ENCODE results near the gene CXCL3.

Gene CXCL3

DNA sequence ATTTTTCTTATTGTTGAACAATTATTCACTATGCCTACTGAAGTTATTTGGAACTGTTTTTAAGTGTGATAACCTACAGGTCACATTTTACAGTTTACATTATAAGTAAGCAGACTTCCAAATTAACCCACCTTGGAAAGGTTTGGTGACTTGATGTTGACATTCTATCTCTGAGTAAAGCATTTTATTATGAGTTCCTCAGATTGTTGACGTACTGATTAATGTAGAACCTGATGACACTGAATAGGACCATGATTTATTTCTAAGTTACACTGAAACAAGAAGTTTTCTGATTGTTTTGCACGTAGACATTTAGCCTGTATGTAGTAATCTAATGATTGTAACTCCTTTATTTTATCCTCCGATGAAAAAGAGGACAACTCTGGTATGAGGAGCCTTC lies 17.0 kb upstream of the CXCL3 start:
- DNase-seq (ENCODE audit: low read depth in 2 of 2, low spot score in 1 of 2): no peak

DNA sequence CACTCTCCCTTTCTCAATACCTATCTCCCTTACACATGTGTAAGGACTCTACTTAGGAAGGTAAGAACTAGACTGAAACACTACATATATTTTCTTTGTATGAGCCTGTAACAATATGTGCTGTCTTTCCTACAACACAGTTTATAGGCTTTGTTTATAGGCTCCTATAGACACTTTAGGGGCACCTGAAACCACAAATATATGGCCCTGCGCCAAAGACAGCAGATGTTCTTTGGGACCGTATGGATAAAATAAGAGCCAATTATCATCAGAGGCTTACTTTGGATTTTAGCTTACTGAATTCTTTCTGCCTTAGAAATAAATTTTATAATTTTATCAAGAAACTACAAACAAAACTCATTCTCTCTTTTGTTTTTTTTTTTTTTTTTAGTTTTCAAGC lies 16.6 kb upstream of the CXCL3 start:
- no peak for DNase-seq (ENCODE audit: low read depth in 2 of 2, low spot score in 1 of 2)

DNA sequence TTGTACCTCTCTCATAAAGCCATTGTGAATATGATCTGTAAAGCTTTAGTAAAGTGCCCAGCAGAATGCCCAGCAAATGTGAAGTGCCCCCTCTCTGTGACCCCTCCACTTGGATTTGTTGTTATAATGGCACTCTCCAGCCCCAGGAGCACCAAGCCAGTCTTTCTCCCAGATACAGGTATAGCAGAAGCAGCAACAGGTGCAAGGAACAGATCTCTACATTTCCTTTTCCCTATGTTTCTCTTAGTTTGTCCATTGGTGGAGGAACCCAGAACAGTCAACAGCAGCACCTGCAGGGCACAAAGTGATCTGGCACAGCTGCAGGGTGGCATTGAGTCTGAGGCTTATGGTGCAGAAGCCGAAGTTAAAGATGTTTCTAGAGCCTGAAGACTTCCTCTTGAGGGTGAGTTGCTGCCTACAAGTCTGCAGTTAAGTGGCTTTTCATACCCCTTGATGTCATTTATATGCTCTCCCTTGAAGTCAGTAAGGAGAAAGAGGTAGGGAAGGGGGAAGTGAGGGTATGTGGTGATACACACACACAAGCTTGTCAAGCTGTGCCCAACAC lies 16.1 kb upstream of the CXCL3 start:
- DNase-seq (ENCODE audit: low read depth in 2 of 2, low spot score in 1 of 2): no peak

DNA sequence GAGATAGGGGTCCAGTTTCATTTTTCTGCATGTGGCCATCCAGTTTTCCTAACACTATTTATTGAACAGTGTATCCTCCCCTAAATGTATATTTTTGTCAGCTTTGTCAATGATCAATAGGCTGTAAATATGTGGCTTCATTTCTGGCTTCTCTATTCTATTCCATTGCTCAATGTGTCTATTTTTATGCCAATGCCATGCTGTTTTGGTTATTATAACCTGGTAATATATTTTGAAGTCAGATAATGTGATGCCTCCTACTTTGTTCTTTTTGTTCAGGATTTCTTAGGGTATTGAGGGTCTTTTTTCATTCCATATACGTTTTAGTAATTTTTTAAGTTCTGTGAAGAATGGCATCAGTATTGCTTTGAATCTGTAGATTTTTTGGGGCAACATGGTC lies 8.7 kb upstream of the CXCL3 start:
- no peak for DNase-seq (ENCODE audit: low read depth in 2 of 2, low spot score in 1 of 2)

DNA sequence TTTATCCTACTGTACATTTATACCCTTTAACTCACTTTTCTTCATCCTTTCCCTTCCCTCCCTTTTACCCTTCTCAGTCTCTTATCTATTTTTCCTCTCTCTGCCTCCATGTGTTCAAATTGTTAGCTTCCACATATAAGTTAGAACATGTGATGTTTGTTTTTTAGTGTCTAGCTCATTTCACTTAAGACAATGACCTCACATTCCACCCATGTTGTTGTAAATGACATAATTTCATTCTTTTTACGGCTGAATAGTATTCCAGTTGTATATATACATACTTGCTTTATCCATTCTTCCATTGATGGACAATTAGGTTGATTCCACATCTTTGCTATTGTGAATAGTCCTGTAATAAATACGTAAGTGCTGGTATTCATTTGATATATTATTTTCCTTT lies 7.3 kb upstream of the CXCL3 start:
- DNase-seq (ENCODE audit: low read depth in 2 of 2, low spot score in 1 of 2): no peak

DNA sequence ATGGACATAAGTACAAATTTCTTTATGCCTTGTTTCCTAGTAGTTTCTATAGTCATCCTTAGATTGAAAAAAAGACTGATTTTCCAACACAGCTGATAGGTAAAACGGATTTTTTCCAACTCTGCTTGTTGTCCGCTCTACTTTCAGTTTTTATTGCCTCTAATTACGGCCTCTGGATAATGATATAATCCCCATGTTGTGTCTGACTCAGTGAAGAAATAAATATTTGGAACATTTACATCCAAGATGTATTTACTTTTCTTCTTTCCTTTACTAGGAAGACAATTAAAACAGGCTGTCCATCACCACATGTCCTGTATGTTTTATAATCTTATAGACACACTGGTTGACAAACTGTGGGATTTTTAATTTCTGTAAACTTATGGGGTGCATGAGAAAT lies 6.8 kb upstream of the CXCL3 start:
- DNase-seq (ENCODE audit: low read depth in 2 of 2, low spot score in 1 of 2): no peak

DNA sequence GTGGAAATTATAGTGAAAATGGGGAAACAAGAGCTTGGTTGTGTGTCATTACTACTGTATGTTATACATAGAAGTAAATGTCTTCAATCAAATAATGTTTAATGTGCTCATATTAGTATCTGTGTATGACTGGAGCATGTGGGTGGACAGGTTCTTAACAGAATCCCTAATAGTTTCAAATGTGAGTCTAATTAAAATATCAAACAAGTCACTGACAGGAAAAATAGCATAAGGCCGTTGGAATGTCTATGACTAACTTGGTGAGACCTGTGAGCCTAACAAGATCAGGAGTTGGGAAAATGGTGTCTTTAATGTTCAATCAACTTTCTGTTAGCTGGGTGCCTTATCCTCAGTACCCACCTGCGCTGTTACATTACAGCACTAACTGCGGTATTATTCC lies 6.2 kb upstream of the CXCL3 start:
- DNase-seq (ENCODE audit: low read depth in 2 of 2, low spot score in 1 of 2): no peak

DNA sequence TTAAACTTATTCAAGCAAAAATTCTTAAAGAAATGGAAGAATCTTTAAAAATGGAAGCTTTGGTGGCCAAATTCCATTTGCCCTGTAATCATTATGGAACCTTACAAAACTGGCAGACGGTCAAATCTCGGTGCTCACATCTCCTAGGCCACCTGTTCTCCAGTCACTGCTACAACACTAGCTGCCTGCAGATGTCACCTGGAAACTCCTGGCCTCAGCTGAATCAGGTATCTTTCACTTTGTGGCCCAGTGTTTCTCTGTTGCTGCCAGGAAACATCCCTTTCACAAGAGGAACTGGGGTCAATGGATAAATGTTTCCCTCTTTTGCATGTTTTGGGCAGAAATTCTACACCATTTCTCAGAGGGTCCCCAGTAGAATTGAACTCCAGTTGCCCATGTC lies 4.2 kb upstream of the CXCL3 start:
- DNase-seq (ENCODE audit: low read depth in 2 of 2, low spot score in 1 of 2): no peak

DNA sequence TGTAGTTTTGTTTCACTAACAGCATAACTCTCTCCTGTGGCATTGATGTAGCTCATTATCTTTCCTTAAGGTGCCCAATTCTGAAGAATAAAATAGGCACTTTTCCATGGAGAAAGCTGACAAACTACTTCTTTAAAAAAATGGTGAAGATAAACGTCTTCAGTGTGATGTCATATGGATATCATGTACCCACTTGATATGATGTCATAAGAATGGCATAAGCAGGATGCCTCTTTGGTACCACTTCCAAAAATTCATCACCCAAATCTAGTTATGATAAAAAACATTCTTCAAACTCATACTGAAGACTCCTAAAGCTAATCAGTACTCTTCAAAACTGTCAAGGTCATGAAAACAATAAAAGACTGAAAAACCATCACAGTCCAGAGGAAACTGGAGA lies 2.9 kb upstream of the CXCL3 start:
- no peak for DNase-seq (ENCODE audit: low read depth in 2 of 2, low spot score in 1 of 2)

DNA sequence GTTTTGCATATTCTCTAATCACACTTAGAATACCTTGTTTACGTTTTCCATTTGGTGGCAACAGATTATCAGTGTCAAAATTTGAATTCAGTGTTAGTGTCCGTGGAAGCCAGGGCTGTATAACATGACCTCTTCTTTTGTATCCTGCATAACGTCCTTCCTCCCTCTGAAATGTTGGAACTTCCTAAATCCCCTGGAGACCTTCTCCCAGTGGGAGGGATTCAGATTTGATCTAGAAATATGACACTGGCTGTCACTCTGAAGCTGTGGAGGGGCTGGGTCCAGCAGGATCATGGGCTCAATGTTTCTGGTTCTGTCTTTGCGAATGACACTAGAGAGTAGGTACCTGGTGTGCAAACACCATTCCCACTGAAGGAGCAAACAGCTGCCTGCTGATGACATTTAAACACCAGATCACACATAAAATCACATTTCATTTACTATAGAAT lies 850 bp upstream of the CXCL3 start:
- DNase-seq (ENCODE audit: low read depth in 2 of 2, low spot score in 1 of 2): no peak

DNA sequence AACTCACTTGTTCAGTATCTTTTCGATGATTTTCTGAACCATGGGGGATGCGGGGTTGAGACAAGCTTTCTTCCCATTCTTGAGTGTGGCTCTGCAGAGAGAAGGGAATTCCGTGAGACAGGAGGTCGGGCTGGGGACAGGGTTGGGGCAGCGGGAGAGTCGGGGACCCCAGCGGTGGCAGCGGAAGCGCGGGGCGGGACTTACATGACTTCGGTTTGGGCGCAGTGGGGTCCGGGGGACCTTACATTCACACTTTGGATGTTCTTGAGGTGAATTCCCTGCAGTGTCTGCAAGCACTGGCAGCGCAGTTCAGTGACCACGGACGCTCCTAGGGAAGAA lies 434 bp downstream of the CXCL3 start:
- DNase-seq (ENCODE audit: low read depth in 2 of 2, low spot score in 1 of 2): no peak

DNA sequence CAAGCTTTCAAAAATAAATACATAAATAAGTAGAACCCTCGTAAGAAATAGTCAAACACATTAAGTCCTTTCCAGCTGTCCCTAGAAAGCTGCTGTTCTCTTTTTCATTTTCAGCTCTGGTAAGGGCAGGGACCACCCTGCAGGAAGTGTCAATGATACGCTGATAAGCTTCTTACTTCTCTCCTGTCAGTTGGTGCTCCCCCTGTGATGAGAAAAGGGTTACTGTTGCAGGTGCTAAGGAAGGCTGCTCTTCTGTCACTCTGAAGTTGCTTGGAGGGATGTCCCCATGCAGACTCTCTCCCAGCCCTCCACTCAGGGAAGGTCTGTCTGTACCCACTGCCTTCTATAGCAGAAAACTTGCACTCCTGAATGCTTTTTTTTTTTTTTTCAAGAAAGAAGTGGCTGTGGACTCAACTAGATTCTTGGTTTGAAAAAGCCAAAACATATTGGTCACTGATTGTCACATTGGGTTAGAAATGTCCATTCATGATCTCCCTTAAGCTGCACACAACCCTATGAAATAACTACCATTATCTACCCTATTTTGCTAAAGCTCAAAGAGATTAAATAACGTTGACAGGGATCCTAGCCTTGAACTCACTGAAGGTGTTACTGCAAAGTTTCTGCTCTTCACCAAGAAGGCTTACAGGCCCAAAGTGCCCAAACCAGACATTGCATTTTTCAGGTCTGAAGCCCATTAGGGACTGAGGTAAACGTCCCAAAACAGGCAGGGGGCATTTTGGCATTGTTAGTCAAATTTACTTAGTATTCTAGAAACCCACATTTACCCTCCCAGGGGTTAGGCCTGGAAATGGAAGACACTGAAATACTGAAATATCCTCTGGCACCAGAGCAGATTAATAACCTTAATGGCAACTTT lies 1.2 kb downstream of the CXCL3 start:
- no peak for DNase-seq (ENCODE audit: low read depth in 2 of 2, low spot score in 1 of 2)

DNA sequence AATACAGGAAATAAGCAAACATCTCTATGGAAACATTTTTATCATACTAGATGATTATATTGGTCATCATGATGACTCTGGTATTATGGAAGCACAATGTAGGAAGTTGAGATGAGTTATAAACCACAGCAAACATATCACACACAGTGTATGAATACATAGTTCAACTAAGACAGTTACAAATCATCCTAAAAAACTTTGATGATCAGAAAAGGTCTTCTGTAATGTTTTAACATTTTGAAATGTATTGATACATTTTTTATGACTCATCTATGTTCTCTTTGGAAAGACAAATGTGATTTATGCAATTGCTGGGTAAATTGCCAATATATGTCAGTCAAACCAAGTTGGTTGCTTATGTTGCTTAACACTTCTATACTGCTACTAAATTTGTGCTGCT lies 4.8 kb downstream of the CXCL3 start:
- no peak for DNase-seq (ENCODE audit: low read depth in 2 of 2, low spot score in 1 of 2)

DNA sequence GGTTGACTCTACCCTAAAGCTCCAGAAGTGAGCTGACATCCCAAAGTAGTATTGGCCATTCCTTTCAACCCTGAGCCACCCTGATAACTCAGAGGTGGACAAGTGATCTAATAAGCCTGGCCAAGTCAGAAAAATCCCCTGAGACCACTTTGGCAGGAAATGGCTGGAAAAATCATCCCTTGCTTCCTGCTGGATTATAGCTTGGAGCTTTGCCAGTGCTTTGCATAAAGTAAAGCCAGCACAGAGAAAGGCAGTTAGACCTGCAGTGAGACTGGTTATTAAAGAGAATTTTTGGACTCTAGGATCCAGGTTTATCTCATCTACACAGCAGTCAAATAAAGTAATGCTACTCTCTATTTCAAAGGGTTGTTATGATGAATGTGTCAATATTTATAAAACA lies 6.4 kb downstream of the CXCL3 start:
- DNase-seq (ENCODE audit: low read depth in 2 of 2, low spot score in 1 of 2): no peak

DNA sequence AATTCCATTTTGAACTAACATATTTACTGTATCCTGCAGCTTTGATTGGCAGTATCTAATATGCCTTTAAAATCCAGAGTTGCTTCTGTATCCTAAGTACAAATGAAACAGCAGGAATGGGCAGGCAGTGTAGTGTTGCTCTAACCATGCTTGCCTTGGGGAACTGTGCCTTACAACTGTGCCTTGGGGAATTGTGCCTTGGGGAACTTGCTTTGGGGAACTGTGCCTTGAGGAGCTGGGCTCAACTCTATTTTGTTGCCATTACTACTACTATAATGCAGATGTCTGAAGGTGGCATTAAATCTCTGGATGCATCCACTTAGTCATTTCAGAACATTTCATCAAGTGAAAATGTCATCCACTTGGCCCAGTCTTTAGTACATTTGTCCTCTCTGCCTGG lies 6.9 kb downstream of the CXCL3 start:
- no peak for DNase-seq (ENCODE audit: low read depth in 2 of 2, low spot score in 1 of 2)

DNA sequence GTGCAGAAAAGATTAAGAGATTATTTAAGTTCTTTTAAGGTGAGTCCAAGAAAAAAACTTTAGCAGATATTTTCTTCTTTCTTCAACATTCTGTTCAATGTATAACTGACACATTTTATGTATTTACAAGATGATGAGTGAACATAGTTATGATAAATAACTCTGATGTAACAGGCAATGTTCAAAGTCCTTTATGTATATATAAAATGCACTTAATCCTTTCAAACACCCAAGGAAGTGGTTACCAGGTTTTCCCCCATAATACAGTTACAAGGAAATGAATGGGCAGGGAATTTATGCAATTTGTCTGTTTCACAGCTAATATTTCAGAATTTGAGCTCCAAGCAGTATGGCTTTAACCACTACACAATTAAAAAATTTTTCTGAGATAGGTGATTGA lies 8.2 kb downstream of the CXCL3 start:
- no peak for DNase-seq (ENCODE audit: low read depth in 2 of 2, low spot score in 1 of 2)

DNA sequence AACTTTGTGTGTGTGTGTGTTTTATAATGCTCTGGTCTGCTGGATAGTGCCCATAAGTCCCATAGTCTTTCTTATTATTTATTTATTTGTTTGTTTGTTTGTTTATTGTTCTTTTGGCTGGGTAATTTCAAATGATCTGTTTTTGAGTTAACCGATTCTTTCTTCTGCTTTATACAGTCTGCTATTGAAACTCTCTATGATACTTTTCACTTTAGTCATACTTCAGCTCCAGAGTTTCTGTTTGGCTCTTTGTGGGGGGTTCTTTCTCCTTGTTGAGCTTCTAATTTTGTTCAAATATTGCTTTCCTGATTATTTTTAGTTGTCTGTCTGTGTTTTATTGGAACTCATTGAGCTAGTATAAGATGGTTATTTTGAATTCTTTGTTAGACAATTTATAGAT lies 10.0 kb downstream of the CXCL3 start:
- DNase-seq (ENCODE audit: low read depth in 2 of 2, low spot score in 1 of 2): no peak

DNA sequence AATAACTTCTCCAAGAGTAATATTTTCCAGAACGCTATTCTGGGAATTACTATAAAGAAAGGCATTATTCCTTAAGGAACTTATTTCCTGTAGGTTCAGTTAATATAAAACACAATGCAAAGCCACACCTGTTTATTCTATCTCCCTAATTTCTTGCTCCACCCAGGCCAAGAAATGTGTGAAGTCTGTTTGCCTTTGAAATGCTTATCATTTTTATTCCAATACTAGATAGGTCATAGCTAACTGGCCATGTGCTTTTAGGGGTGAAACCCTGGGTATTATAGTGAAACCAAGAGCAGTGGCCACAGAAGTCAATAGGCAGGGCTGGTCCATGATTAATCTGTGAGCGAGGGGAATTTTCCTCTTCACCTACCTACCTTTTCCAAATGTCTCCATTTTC lies 14.8 kb downstream of the CXCL3 start:
- no peak for DNase-seq (ENCODE audit: low read depth in 2 of 2, low spot score in 1 of 2)

DNA sequence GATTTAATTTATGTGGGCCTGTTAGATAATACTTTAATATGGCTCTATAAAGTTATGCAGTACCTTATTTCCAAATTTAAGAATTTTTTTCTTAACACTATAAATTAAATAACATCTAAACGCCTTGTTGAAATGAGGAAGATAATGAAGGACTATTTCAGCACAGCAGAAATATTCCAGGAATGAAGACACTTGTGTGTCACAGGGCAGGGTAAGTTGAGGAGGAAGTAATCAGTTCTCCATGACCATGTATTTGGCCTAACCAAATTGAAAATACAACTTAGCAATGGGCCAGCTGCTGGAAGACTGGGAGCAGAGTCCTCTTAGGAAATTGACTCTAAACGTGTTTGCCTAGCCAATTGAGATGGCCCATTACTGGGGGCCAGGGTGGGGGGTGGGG lies 16.9 kb downstream of the CXCL3 start:
- DNase-seq (ENCODE audit: low read depth in 2 of 2, low spot score in 1 of 2): no peak

DNA sequence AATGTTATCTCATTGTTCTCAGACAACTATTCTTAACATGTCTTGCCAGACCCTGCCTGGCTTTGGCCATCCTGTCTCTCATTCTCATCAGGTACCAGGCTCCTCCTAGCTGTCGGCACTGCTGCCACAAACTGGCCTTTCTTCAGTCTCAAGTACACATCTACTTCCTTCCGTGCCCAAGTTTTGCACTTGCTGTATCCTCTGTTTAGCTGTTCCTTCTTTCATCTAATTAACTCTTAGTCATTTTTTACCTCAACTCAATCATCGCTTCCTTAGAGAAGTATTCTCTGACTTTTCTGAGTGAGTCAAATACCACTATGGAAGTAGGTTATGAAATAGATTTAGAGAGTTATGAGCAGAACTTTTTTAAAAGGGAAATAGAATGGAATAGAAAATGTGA lies 19.7 kb downstream of the CXCL3 start:
- no peak for DNase-seq (ENCODE audit: low read depth in 2 of 2, low spot score in 1 of 2)

DNA sequence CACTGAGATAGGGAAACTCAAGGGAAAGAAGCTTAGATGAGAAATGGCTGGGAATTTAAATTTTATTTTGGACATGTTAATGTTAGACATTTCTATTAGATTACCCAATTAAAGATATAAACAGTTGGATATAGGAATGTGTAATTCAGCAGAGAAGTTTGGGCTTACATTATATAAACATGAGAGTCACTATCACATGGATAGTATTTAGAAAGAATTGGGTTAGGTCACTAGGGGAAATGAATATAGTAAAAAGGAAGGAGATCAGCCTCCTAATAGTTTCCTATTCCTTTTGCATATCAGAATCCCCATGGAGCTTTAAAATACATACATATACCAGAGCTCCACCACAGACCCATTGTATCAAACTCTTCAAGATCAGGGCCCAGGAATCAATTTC lies 20.4 kb downstream of the CXCL3 start:
- DNase-seq (ENCODE audit: low read depth in 2 of 2, low spot score in 1 of 2): no peak

DNA sequence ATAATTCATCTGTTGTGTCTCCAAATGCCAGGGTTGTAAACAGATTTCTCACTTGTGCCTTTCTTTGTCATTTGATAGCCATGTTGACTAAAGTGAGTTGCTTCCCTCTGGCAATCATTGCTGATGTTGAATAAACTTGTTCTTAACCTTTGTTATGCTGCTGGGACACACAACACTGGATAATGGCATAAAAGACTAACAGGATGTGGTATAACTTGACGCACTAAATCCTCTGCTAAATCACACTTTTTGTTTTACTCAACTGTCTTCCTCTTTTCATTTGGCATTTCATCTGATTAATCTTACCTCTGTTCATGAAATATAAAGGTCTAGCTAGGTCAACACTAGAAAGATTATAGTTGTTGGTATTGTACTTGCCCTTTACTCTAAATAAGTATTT lies 22.4 kb downstream of the CXCL3 start:
- DNase-seq (ENCODE audit: low read depth in 2 of 2, low spot score in 1 of 2): no peak

DNA sequence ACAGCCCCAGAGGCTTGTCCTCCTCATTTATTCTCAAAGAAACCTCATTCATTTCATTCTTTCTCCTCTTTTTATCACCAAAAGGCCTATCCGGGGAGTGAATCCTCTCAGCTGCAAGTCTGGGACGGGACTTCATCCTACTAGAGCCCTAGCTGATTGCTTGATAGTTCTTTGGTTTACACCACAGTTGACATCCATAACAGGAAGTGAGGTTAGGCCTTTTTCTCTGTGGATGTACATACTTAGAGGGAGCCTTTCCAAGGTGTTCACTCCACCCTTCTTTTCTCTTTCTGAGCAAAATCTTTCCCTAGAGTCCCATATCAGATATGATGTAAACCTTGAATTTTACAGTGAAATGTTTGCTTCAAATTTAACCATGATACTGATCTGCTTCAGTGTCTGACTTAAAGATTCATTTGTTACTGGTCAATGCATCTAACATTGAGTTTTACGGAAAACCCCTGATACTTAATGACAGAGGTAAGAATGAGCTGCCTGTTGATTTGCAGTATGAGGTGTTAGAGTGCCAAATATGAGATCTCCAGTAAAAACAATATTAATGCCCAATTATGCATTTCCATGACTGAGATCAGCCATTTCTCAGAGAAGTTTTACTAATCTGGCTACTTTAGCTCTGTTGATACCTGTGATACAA lies 23.2 kb downstream of the CXCL3 start:
- no peak for DNase-seq (ENCODE audit: low read depth in 2 of 2, low spot score in 1 of 2)
